GM19397 (cell line): ENCODE data around the gene RDH8.
"Not testable (repeated sequence)": the region's sequence is repeated elsewhere in the genome, so short reads cannot be mapped to it uniquely, and the experiment has no call there.

Source experiments
- ATAC-seq: cut with Tn5 transposase; IDR thresholded peaks from one replicate; pipeline ENCODE4 v1.9.1; 2021; ENCODE audit warnings: mild to moderate bottlenecking, moderate library complexity; ENCODE audit not compliant: unreplicated experiment

The RDH8 gene

GRCh38 chr19:10004617-10005016, 8.7 kb upstream of the RDH8 start:
- no peak for ATAC-seq

- no peak for ATAC-seq
These were observed 7.5 kb upstream of the RDH8 start for GRCh38 chr19:10005632-10006334.

- ATAC-seq = no peak
These were observed 7.0 kb upstream of the RDH8 start for GRCh38 chr19:10006335-10006708.

GRCh38 chr19:10006752-10007323, 6.4 kb upstream of the RDH8 start:
- ATAC-seq = no peak

- ATAC-seq = no peak
These were observed 5.7 kb upstream of the RDH8 start for GRCh38 chr19:10007371-10008183.

GRCh38 chr19:10008184-10008765, 5.0 kb upstream of the RDH8 start:
- no peak for ATAC-seq

GRCh38 chr19:10009714-10010224, 3.5 kb upstream of the RDH8 start:
- no peak for ATAC-seq

- no peak for ATAC-seq
These were observed 3.0 kb upstream of the RDH8 start, which contains the start of gene COL5A3 for GRCh38 chr19:10010247-10010691. TSS of gene COL5A3 (minus strand) at chr19:10010504. CDS start at chr19:10010385, 119 bp downstream.

GRCh38 chr19:10010939-10011338, 2.3 kb upstream of the RDH8 start:
- ATAC-seq = no peak

- ATAC-seq = no peak
These were observed 1.3 kb upstream of the RDH8 start for GRCh38 chr19:10011974-10012373.

- ATAC-seq = no peak
These were observed 743 bp downstream of the RDH8 start for GRCh38 chr19:10013834-10014618.

- ATAC-seq = no peak
These were observed 5.0 kb downstream of the RDH8 start for GRCh38 chr19:10018263-10018662.

- no peak for ATAC-seq
These were observed 5.5 kb downstream of the RDH8 start for GRCh38 chr19:10018786-10019185.

GRCh38 chr19:10019246-10019645, 6.0 kb downstream of the RDH8 start:
- ATAC-seq = no peak

GRCh38 chr19:10020851-10021250, 7.6 kb downstream of the RDH8 start:
- no peak for ATAC-seq

- ATAC-seq = no peak
These were observed 8.2 kb downstream of the RDH8 start for GRCh38 chr19:10021446-10021845.

- no peak for ATAC-seq
These were observed 8.6 kb downstream of the RDH8 start for GRCh38 chr19:10021863-10022262.

- not testable (repeated sequence) for ATAC-seq
These were observed 9.8 kb downstream of the RDH8 start for GRCh38 chr19:10023096-10023495.

GRCh38 chr19:10026744-10027143, 13.5 kb downstream of the RDH8 start:
- ATAC-seq = no peak
